ENCODE data around the gene MATN1. TPM values are rescaled to one million over a fixed set of nuclear protein-coding genes. Genes with fewer than 3 reads are reported as not detected.

The MATN1 gene
- polyA plus RNA-seq, 1 donor from 2014 or later = 0.22 TPM

GRCh38 chr1:30765556-30766434 is 42.4 kb upstream of the MATN1 start:
- TF ChIP-seq POLR2AphosphoS5 (IDR thresholded peaks at IDR 0.05) = no peak
- TF ChIP-seq REST (IDR thresholded peaks at IDR 0.05; ENCODE audit: borderline replicate concordance) = no peak
- TF ChIP-seq MXI1 (conservative IDR thresholded peaks at IDR 0.05; ENCODE audit: poor library complexity, severe bottlenecking) = no peak
- TF ChIP-seq SMC3 (conservative IDR thresholded peaks at IDR 0.05; ENCODE audit: poor library complexity) = no peak
- TF ChIP-seq EP300 (conservative IDR thresholded peaks at IDR 0.05; ENCODE audit: poor library complexity, severe bottlenecking) = no peak
- no peak for TF ChIP-seq EZH2 (IDR thresholded peaks at IDR 0.05; ENCODE audit: borderline replicate concordance, insufficient read depth, low read length, poor library complexity, severe bottlenecking)
- TF ChIP-seq CTCF (IDR thresholded peaks at IDR 0.05; ENCODE audit: poor library complexity, severe bottlenecking) = no peak
- no peak for TF ChIP-seq RAD21 (conservative IDR thresholded peaks at IDR 0.05)
- no peak for TF ChIP-seq TAF1 (IDR thresholded peaks at IDR 0.05; ENCODE audit: low read depth)
- Histone ChIP-seq H3K79me2 (replicated peaks; ENCODE audit: insufficient read depth, low read length) (no peaks in the 10 kb centered on the region), H2AFZ (ENCODE audit: low read depth, low read length) (no peak overlapping the region), H3K27ac (ENCODE audit: low read length) (no peak overlapping the region), H3K36me3 (ENCODE audit: insufficient read depth, low read length) (no peaks in the 10 kb centered on the region), H3F3A (ENCODE audit: insufficient read depth, low read length, poor library complexity, severe bottlenecking) (no peaks in the 10 kb centered on the region), H3K9me3 (ENCODE audit: low read length) (no peaks in the 10 kb centered on the region), H3K27me3 (ENCODE audit: insufficient read depth, low read depth, low read length) (no peaks in the 10 kb centered on the region), H3K4me3 (ENCODE audit: low read length) (no peak overlapping the region), H3K9me2 (ENCODE audit: insufficient read depth, low read length) (no peaks in the 10 kb centered on the region), H4K20me1 (ENCODE audit: insufficient read depth) (no peaks in the 10 kb centered on the region), H3K4me2 (ENCODE audit: low read length) (no peak overlapping the region), H3K9ac (ENCODE audit: low read length) (no peak overlapping the region)

- no peak overlapping the region for H3K27ac ChIP-seq (ENCODE audit: low read length)
- H2AFZ ChIP-seq (ENCODE audit: low read depth, low read length) = no peak overlapping the region
- H4K20me1 ChIP-seq (ENCODE audit: insufficient read depth) = no peaks in the 10 kb centered on the region
- no peaks in the 10 kb centered on the region for H3K9me3 ChIP-seq (ENCODE audit: low read length)
- H3K27me3 ChIP-seq (ENCODE audit: insufficient read depth, low read depth, low read length) = no peaks in the 10 kb centered on the region
- no peaks in the 10 kb centered on the region for H3F3A ChIP-seq (ENCODE audit: insufficient read depth, low read length, poor library complexity, severe bottlenecking)
- H3K79me2 ChIP-seq (replicated peaks; ENCODE audit: insufficient read depth, low read length) = no peaks in the 10 kb centered on the region
- H3K4me2 ChIP-seq (ENCODE audit: low read length) = no peak overlapping the region
- H3K4me3 ChIP-seq (ENCODE audit: low read length) = no peak overlapping the region
- TF ChIP-seq POLR2AphosphoS5 (IDR thresholded peaks at IDR 0.05) (no peak), EP300 (conservative IDR thresholded peaks at IDR 0.05; ENCODE audit: poor library complexity, severe bottlenecking) (no peak), CTCF (IDR thresholded peaks at IDR 0.05; ENCODE audit: poor library complexity, severe bottlenecking) (no peak)
- H3K9ac ChIP-seq (ENCODE audit: low read length) = no peak overlapping the region
- no peaks in the 10 kb centered on the region for H3K9me2 ChIP-seq (ENCODE audit: insufficient read depth, low read length)
- no peaks in the 10 kb centered on the region for H3K36me3 ChIP-seq (ENCODE audit: insufficient read depth, low read length)
Observed at GRCh38 chr1:30764939-30765555, 41.7 kb upstream of the MATN1 start.

Measured in neural cell (in vitro differentiated cells).